DOHH2 (cell line): ENCODE data around the gene RBKS.

ENCODE experiments used
- CTCF ChIP-seq: fragments of 200-600 bp; sonication (generic); IDR thresholded peaks from one replicate; pipeline ENCODE4 v1.5.1; 2014; ENCODE audit warnings: antibody characterized with exemption, mild to moderate bottlenecking, low read depth, low read length; ENCODE audit not compliant: poor library complexity, severe bottlenecking
- EZH2phosphoT487 ChIP-seq: fragments of 200-600 bp; sonication (generic); IDR thresholded peaks from 2 replicates; pipeline ENCODE4 v1.6.1; 2017; ENCODE audit warnings: borderline replicate concordance, mild to moderate bottlenecking, antibody characterized with exemption, low read length, moderate library complexity, mixed read lengths

DNA sequence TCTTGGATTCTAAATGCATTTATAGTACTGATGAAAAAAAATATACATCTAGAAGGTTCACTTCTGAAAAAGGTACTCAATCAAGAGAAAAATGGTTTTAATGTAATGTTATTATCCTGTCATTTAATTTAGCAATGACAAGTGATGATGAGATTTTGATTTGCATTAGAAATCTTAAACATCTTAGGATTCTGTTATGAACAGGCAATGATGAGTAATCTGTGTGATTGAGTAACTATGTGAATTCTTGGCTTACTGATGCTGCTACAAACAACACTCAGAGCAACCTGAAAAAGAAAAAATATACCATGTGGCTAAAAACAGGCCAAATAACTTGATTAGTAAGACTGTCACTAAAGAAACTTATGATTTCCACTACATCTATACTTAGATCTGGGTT, 30.1 kb downstream of the RBKS start:
- TF ChIP-seq CTCF: no peak
- no peak for TF ChIP-seq EZH2phosphoT487
